ENCODE measurements around the gene CDCA7L.

- TF ChIP-seq CTCF (IDR thresholded peaks at IDR 0.05) (no peak), POLR2A (IDR thresholded peaks at IDR 0.05) (no peak), EP300 (IDR thresholded peaks at IDR 0.05) (no peak)
Measured at GRCh38 chr7:21887353-21887752, 58.3 kb downstream of the CDCA7L start.
